SK-N-SH (cell line): Measurements from ENCODE around the gene SLC25A21. TPM values are rescaled to one million over a fixed set of nuclear protein-coding genes. Genes with fewer than 3 reads are reported as not detected.

ENCODE experiments used
- CTCF ChIA-PET: fragments of 300-600, 350-600 bp; formaldehyde crosslinking; extraction: SDS; loops from one replicate; lab custom pipeline; 2021; lab: Yijun Ruan, JAX
- POLR2A ChIA-PET: fragments of 350-600 bp; sonication (Branson Sonifier 250); formaldehyde crosslinking; extraction: SDS; loops from one replicate; lab custom pipeline; 2020; ENCODE audit warnings: antibody characterized with exemption, inconsistent platforms; lab: Yijun Ruan, JAX
- DNase-seq: peaks from one replicate; pipeline ENCODE4 v3.0.0; 2012
- H2AFZ ChIP-seq: fragments of 200-600 bp; sonication (generic); 2 replicates; pipeline ENCODE4 v1.8.1; 2016; ENCODE audit warnings: antibody characterized with exemption, mild to moderate bottlenecking, low read depth
- H3F3A ChIP-seq: fragments of 200-600 bp; sonication (generic); replicated peaks from 2 replicates; pipeline ENCODE3; 2016; ENCODE audit warnings: antibody characterized with exemption, mild to moderate bottlenecking; ENCODE audit not compliant: insufficient read depth
- H3K27ac ChIP-seq, 2 experiments: fragments of 200-500 bp in 1 of 2; fragments of 200-600 bp in 1 of 2; sonication (Bioruptor generic) in 1 of 2; sonication (generic), shearing (Covaris generic) in 1 of 2; 2 replicates each; pipeline versions ENCODE4 v1.5.1 to v1.6.1; 2014 to 2016; ENCODE audit warnings: low read depth in 2 of 2, inconsistent platforms in 1 of 2, low read length in 1 of 2, mild to moderate bottlenecking in 1 of 2, mixed read lengths in 1 of 2
- H3K27me3 ChIP-seq: fragments of 200-600 bp; sonication (generic), shearing (Covaris generic); 2 replicates; pipeline ENCODE4 v1.6.1; 2016; ENCODE audit warnings: mixed run types; ENCODE audit not compliant: insufficient read depth
- H3K36me3 ChIP-seq, 2 experiments: fragments of 200-500 bp in 1 of 2; fragments of 200-600 bp in 1 of 2; sonication (Bioruptor generic) in 1 of 2; sonication (generic) in 1 of 2; replicated peaks in 1 of 2; 2 replicates each; pipeline versions ENCODE3 to v1.5.1; 2014 to 2016; ENCODE audit warnings: low read length in 1 of 2, mild to moderate bottlenecking in 1 of 2; ENCODE audit not compliant: insufficient read depth in 2 of 2, control insufficient read depth in 1 of 2
- H3K4me1 ChIP-seq, 2 experiments: fragments of 200-500 bp in 1 of 2; fragments of 200-600 bp in 1 of 2; sonication (Bioruptor generic) in 1 of 2; sonication (generic), shearing (Covaris generic) in 1 of 2; 2 replicates each; pipeline versions ENCODE4 v1.5.1 to v1.6.1; 2014 to 2016; ENCODE audit warnings: low read depth in 1 of 2, low read length in 1 of 2, mixed run types in 1 of 2; ENCODE audit not compliant: insufficient read depth in 2 of 2, control insufficient read depth in 1 of 2
- H3K4me2 ChIP-seq: fragments of 200-600 bp; sonication (generic), shearing (Covaris generic); 2 replicates; pipeline ENCODE4 v1.6.1; 2017; ENCODE audit warnings: mixed run types
- H3K4me3 ChIP-seq, 2 experiments: fragments of 200-500 bp in 1 of 2; fragments of 200-600 bp in 1 of 2; sonication (Bioruptor generic) in 1 of 2; sonication (generic), shearing (Covaris generic) in 1 of 2; 2 replicates each; pipeline versions ENCODE4 v1.5.1 to v1.8.1; 2014 to 2016; ENCODE audit warnings: low read depth in 2 of 2, inconsistent platforms in 1 of 2, low read length in 1 of 2, mild to moderate bottlenecking in 1 of 2, mixed read lengths in 1 of 2, moderate library complexity in 1 of 2
- H3K79me2 ChIP-seq: fragments of 200-600 bp; sonication (generic); 2 replicates; pipeline ENCODE4 v1.8.1; 2017; ENCODE audit warnings: mild to moderate bottlenecking; ENCODE audit not compliant: insufficient read depth
- H3K9ac ChIP-seq: fragments of 200-600 bp; sonication (generic); 2 replicates; pipeline ENCODE4 v1.6.1; 2017; ENCODE audit warnings: mixed run types
- H3K9me2 ChIP-seq: fragments of 200-600 bp; sonication (generic); 2 replicates; pipeline ENCODE4 v1.6.1; 2017; ENCODE audit warnings: mixed run types
- H3K9me3 ChIP-seq: fragments of 200-600 bp; sonication (generic); 2 replicates; pipeline ENCODE4 v1.6.1; 2017; ENCODE audit warnings: mixed run types, mild to moderate bottlenecking, moderate library complexity
- H4K20me1 ChIP-seq: fragments of 200-600 bp; sonication (generic); 2 replicates; pipeline ENCODE4 v1.6.1; 2017; ENCODE audit warnings: mild to moderate bottlenecking, mixed run types; ENCODE audit not compliant: insufficient read depth
- FOSL2 ChIP-seq: IDR thresholded peaks from 2 replicates; pipeline ENCODE4 v1.4.0; 2012; ENCODE audit warnings: low read depth, mild to moderate bottlenecking, moderate library complexity, borderline replicate concordance
- GABPA ChIP-seq: IDR thresholded peaks from 2 replicates; pipeline ENCODE4 v1.4.0; 2012; ENCODE audit warnings: low read depth, mild to moderate bottlenecking
- JUND ChIP-seq: IDR thresholded peaks from 2 replicates; pipeline ENCODE4 v1.4.0; 2012
- MAX ChIP-seq: IDR thresholded peaks from 2 replicates; pipeline ENCODE4 v1.4.0; 2012; ENCODE audit warnings: low read depth
- RAD21 ChIP-seq: IDR thresholded peaks from 2 replicates; pipeline ENCODE4 v1.6.1; 2012; ENCODE audit warnings: mild to moderate bottlenecking, low read length
- REST ChIP-seq: IDR thresholded peaks from 2 replicates; pipeline ENCODE4 v1.6.1; 2012; ENCODE audit warnings: mild to moderate bottlenecking, low read depth, low read length, moderate library complexity
- RFX5 ChIP-seq: IDR thresholded peaks from 2 replicates; pipeline ENCODE4 v1.6.1; 2012; ENCODE audit warnings: mild to moderate bottlenecking, improper control_type of control experiment, low read length
- TCF12 ChIP-seq: IDR thresholded peaks from 2 replicates; pipeline ENCODE4 v1.4.0; 2012
- TEAD4 ChIP-seq: IDR thresholded peaks from 2 replicates; pipeline ENCODE4 v1.4.0; 2012; ENCODE audit warnings: mild to moderate bottlenecking, borderline replicate concordance; ENCODE audit not compliant: insufficient read depth
- USF2 ChIP-seq: fragments of 150-350 bp; IDR thresholded peaks from 2 replicates; pipeline ENCODE4 v1.6.1; 2017; ENCODE audit warnings: antibody characterized with exemption, low read length, low read depth, borderline replicate concordance
- YY1 ChIP-seq: IDR thresholded peaks from 2 replicates; pipeline ENCODE4 v1.4.0; 2012; ENCODE audit warnings: low read depth, mild to moderate bottlenecking
- WGBS: methylation state at CpG from one replicate; pipeline ENCODE4 v1.1.6; 2017; ENCODE audit warnings: low lambda C conversion rate; 5-methylcytosine and 5-hydroxymethylcytosine counted together
- polyA plus RNA-seq, 3 experiments: library from polyadenylated mRNA; depleted of rRNA; stranded (reverse); fragments of >200 nt; gene quantifications; 2 replicates each; pipeline ENCODE4 v1.2.3, GENCODE V29; 2012
- TF ChIP-seq, protein P1 (sequence below): fragments of 200-600 bp; sonication (generic); IDR thresholded peaks from 2 replicates; pipeline ENCODE4 v1.6.1; 2017; ENCODE audit warnings: antibody characterized with exemption, mild to moderate bottlenecking, moderate library complexity

The SLC25A21 gene
- polyA plus RNA-seq, 1 of the 3 experiments (the other 2 are of a cell fraction) = not detected

- WGBS = 19% methylated on average over 3 of the region's 3 CpGs
- no peak overlapping the region for H3K9ac ChIP-seq
- no peaks in the 10 kb centered on the region for H4K20me1 ChIP-seq
- no peak for DNase-seq
- H3K9me2 ChIP-seq = no peaks in the 10 kb centered on the region
- ChIA-PET POLR2A (no interaction called here), CTCF (no interaction called here)
- no peaks in the 10 kb centered on the region for H3K4me1 ChIP-seq
- H3K4me3 ChIP-seq = no peak overlapping the region
- no peaks in the 10 kb centered on the region for H3K36me3 ChIP-seq
- H3K27ac ChIP-seq = no peak overlapping the region
- peaks cover 4% of the 10 kb centered on the region; the same call in 1 of the 2 replicates for H3K27me3 ChIP-seq
- no peaks in the 10 kb centered on the region for H3K79me2 ChIP-seq
- H2AFZ ChIP-seq = no peak overlapping the region
- H3K9me3 ChIP-seq = no peaks in the 10 kb centered on the region
- H3K4me2 ChIP-seq = no peak overlapping the region
- TF ChIP-seq, protein P1, sequence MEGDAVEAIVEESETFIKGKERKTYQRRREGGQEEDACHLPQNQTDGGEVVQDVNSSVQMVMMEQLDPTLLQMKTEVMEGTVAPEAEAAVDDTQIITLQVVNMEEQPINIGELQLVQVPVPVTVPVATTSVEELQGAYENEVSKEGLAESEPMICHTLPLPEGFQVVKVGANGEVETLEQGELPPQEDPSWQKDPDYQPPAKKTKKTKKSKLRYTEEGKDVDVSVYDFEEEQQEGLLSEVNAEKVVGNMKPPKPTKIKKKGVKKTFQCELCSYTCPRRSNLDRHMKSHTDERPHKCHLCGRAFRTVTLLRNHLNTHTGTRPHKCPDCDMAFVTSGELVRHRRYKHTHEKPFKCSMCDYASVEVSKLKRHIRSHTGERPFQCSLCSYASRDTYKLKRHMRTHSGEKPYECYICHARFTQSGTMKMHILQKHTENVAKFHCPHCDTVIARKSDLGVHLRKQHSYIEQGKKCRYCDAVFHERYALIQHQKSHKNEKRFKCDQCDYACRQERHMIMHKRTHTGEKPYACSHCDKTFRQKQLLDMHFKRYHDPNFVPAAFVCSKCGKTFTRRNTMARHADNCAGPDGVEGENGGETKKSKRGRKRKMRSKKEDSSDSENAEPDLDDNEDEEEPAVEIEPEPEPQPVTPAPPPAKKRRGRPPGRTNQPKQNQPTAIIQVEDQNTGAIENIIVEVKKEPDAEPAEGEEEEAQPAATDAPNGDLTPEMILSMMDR = no peak
- TF ChIP-seq RAD21 (no peak), TEAD4 (no peak), JUND (no peak), GABPA (no peak), TCF12 (no peak), FOSL2 (no peak), USF2 (no peak)
- TF ChIP-seq, all 33 proteins: peak for 0
- no peaks in the 10 kb centered on the region for H3F3A ChIP-seq
Measured at GRCh38 chr14:36671149-36671548, 501.3 kb downstream of the SLC25A21 start.

DNA sequence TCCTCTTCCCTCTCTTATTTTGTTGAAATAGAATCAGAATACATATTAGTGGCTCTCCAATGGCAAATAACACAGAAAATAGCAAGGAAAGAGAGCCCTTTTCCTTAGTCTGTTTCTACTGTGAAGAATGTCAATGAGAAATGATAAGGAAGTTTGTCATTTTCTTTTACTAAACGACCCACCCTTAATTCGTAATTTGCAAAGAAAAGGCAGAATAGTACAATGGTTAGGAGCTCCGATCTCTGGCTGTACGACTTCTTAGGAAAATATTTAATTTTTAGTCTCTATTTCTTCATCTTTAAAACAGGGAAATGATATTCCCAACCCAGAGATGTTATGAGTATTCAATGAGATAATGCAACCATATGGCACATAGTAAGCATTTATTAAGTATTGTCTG is 504.7 kb downstream of the SLC25A21 start:
- H3K9me3 ChIP-seq = no peaks in the 10 kb centered on the region
- no peaks in the 10 kb centered on the region for H4K20me1 ChIP-seq
- H3K79me2 ChIP-seq = no peaks in the 10 kb centered on the region
- H3K4me1 ChIP-seq = no peaks in the 10 kb centered on the region
- no peak overlapping the region for H3K27ac ChIP-seq
- H3K9ac ChIP-seq = no peak overlapping the region
- TF ChIP-seq GABPA = no peak
- no peak for TF ChIP-seq REST
- no peak for TF ChIP-seq RFX5
- no peak for TF ChIP-seq MAX
- TF ChIP-seq YY1 = no peak
- TF ChIP-seq TEAD4 = no peak
- CTCF ChIA-PET = no interaction called here
- POLR2A ChIA-PET = no interaction called here
- H3K36me3 ChIP-seq = no peaks in the 10 kb centered on the region
- 25% methylated on average over 4 of the region's 4 CpGs for WGBS
- H3K27me3 ChIP-seq = peaks cover 27% of the 10 kb centered on the region
- H3K4me3 ChIP-seq = no peak overlapping the region
- H3K9me2 ChIP-seq = no peaks in the 10 kb centered on the region
- H3F3A ChIP-seq = no peaks in the 10 kb centered on the region
- DNase-seq = no peak
- no peak overlapping the region for H3K4me2 ChIP-seq
- H2AFZ ChIP-seq = no peak overlapping the region
